Nephron (organoid): ENCODE data around the gene NOTCH3.
A peak's percentile ranks its signal among the peaks of the same experiment; 100 is the strongest.

Experiments
- H3K27ac Mint-ChIP-seq, 3 experiments: 2 replicates each; pipeline ENCODE4 v1.8.0; 2020; ENCODE audit warnings: mixed read lengths in 3 of 3, mild to moderate bottlenecking in 2 of 3, moderate library complexity in 1 of 3
- H3K27me3 Mint-ChIP-seq: 2 replicates; pipeline ENCODE4 v1.8.0; 2021; ENCODE audit warnings: low read depth, mild to moderate bottlenecking, moderate library complexity, mixed read lengths
- H3K36me3 Mint-ChIP-seq: 2 replicates; pipeline ENCODE4 v1.8.0; 2020; ENCODE audit warnings: low read depth, mixed read lengths
- H3K4me1 Mint-ChIP-seq: 2 replicates; pipeline ENCODE4 v1.8.0; 2020; ENCODE audit warnings: mixed read lengths
- H3K4me3 Mint-ChIP-seq, 3 experiments: 2 replicates each; pipeline ENCODE4 v1.8.0; 2020; ENCODE audit warnings: mild to moderate bottlenecking in 3 of 3, mixed read lengths in 3 of 3, moderate library complexity in 2 of 3
- H3K9me3 Mint-ChIP-seq: 2 replicates; pipeline ENCODE4 v1.8.0; 2020; ENCODE audit warnings: mixed read lengths
- TF ChIP-seq, protein P1 (sequence below), 3 experiments: fragments of 200-600 bp; sonication (generic); IDR thresholded peaks; one replicate each; pipeline ENCODE4 v1.5.0; 2021; ENCODE audit warnings: antibody characterized with exemption in 3 of 3; ENCODE audit not compliant: unreplicated experiment in 3 of 3

Gene NOTCH3

DNA sequence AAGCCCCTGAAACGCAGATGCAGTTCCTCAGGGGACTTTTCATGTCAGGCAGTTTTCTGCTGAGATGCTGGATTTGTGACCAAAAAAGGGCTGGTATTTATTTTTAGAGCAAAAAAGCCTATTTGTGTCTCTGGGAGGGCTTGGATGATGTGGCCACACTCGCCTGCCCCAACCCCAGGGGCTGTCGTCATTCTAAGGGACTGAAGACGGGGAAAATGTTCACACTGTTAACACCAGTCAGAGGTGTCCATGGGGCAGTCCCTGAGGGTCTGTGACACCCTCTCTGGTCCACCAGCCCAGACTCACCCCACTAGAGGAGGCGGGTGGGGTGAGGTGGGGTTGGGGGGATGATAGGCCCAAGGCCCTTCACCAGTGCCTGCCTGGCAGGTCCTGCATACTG, 47.3 kb upstream of the NOTCH3 start:
- Mint-ChIP-seq H3K36me3 (peaks cover 49% of the 10 kb centered on the region), H3K4me3 (peak overlapping the region in 1 of 3 experiments; percentile 62), H3K27me3 (peaks cover 4% of the 10 kb centered on the region)

DNA sequence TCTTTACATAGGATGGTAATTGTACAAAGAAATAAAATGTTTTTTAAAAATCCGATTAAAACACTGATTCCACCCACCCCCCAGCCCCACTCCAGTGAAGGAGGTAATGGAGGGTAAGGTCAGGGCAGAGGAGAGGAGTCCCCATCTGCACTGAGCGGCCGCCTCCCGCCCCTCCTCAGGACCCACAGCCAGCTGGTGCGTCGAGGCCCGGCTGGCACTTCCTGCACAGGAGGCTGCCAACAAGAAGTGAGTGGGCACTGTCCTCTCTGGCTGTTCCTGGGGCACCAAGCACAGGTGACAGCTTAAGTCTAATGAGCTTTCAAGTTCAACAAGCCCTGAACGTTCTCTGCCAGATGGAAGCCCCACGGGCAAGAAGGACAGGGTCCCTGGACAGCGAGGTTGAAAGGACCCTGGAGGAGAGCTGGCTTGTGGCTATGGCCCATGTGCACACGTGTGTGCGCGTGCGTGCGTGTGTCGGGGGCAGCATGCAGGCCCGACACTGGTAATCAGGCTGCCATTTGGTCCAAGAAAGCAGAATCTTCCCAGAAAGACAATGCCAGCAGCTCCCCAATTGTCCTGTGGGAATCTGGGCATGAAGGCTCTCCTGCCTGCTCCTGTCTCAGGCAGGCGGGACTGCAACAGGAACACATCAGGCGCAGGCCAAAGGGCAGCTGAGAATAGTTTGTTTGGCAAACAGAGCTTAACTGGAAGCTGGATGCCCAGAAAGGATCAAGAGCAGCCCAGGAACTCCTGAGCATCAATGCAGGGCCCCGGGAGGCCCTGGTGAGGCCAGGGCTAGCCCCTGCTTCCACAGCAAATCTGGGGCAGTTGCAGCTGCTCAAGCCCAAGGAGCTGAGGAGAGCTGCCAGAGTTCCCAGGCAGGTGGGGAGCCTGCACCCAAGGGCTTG, 46.6 kb upstream of the NOTCH3 start:
- TF ChIP-seq, protein P1, sequence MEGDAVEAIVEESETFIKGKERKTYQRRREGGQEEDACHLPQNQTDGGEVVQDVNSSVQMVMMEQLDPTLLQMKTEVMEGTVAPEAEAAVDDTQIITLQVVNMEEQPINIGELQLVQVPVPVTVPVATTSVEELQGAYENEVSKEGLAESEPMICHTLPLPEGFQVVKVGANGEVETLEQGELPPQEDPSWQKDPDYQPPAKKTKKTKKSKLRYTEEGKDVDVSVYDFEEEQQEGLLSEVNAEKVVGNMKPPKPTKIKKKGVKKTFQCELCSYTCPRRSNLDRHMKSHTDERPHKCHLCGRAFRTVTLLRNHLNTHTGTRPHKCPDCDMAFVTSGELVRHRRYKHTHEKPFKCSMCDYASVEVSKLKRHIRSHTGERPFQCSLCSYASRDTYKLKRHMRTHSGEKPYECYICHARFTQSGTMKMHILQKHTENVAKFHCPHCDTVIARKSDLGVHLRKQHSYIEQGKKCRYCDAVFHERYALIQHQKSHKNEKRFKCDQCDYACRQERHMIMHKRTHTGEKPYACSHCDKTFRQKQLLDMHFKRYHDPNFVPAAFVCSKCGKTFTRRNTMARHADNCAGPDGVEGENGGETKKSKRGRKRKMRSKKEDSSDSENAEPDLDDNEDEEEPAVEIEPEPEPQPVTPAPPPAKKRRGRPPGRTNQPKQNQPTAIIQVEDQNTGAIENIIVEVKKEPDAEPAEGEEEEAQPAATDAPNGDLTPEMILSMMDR (IDR thresholded peaks at IDR 0.05; ENCODE audit: unreplicated experiment in 3 of 3), result no peak
- H3K4me3 Mint-ChIP-seq, result no peak overlapping the region
- H3K4me1 Mint-ChIP-seq, result peaks cover 72% of the 10 kb centered on the region
- peaks cover 48% of the 10 kb centered on the region for H3K36me3 Mint-ChIP-seq
- peaks cover 1% of the 10 kb centered on the region for H3K27me3 Mint-ChIP-seq
- peak overlapping the region; percentile 97 to 100 (median 97) for H3K27ac Mint-ChIP-seq
- no peaks in the 10 kb centered on the region for H3K9me3 Mint-ChIP-seq

More for the DNA sequence above, 47.3 kb upstream of the NOTCH3 start:
- H3K9me3 Mint-ChIP-seq, result no peaks in the 10 kb centered on the region
- TF ChIP-seq, protein P1 (IDR thresholded peaks at IDR 0.05; ENCODE audit: unreplicated experiment in 3 of 3), result no peak
- peaks cover 76% of the 10 kb centered on the region for H3K4me1 Mint-ChIP-seq
- peak overlapping the region; percentile 97 to 100 (median 97) for H3K27ac Mint-ChIP-seq

DNA sequence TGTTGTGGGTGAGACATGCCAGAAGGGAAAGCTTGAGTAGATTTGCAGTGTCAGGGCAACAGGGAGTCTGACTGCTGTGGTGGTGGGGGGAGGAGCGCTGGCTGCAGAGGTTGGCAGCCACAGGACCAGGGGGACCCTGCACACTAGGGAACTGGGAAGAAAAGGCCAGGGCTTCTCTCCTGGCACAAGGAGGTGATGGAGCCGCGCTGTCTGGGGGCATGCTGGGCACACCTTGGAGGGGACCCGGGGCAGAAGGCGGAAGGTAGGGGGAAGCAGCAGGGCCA, 45.3 kb upstream of the NOTCH3 start:
- TF ChIP-seq, protein P1 (IDR thresholded peaks at IDR 0.05; ENCODE audit: unreplicated experiment in 3 of 3), result no peak
- H3K4me3 Mint-ChIP-seq, result peak overlapping the region in 2 of 3 experiments; percentile 6 to 16
- H3K9me3 Mint-ChIP-seq, result no peaks in the 10 kb centered on the region
- H3K36me3 Mint-ChIP-seq, result peaks cover 43% of the 10 kb centered on the region
- H3K27ac Mint-ChIP-seq, result peak overlapping the region; percentile 12 to 100 (median 53)
- peaks cover 60% of the 10 kb centered on the region for H3K4me1 Mint-ChIP-seq
- no peaks in the 10 kb centered on the region for H3K27me3 Mint-ChIP-seq

DNA sequence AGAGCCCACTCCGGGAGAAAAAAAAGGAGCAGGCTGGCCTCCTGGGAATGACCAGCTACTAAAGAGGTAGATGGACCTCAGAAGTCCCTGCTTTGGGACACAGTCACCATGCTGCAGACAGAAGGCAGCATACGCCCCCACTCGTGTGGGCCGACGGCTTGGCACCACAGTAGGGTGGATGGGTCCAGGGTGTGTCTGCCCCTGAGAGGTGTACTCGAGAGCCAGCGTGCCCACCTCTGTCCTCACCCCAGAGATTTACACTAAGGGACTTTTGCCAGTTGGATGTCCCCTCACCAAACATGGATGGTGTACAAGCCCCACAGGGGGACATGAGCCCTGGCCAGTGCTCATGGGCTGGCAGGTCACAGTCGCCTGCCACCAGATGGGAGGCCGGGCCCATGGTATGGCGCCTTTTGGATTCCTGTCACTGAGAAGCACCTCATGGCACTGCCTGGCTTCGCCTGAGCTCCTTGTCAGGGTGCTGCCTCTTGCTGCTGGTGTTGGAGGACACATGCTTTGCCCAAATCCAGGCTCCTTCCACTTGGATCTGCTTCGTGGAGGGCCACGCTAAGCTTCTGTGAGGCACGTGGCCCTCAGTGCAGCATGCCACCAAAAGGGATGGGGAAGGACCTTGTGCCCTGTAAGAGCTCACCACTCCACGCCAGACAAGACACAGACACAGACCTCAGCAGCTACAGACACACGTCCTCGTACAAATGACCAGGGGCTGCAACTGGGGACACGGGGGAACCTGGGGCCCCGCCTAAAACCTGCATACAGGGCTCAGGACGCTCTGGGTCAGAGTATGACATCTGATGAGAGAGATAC, 44.8 kb upstream of the NOTCH3 start:
- TF ChIP-seq, protein P1 (IDR thresholded peaks at IDR 0.05; ENCODE audit: unreplicated experiment in 3 of 3), result no peak
- peak overlapping the region in 1 of 3 experiments; percentile 16 for H3K4me3 Mint-ChIP-seq
- peaks cover 43% of the 10 kb centered on the region for H3K36me3 Mint-ChIP-seq
- H3K9me3 Mint-ChIP-seq, result no peaks in the 10 kb centered on the region
- H3K4me1 Mint-ChIP-seq, result peaks cover 54% of the 10 kb centered on the region
- H3K27ac Mint-ChIP-seq, result peak overlapping the region; percentile 65 to 100 (median 66)
- H3K27me3 Mint-ChIP-seq, result no peaks in the 10 kb centered on the region

DNA sequence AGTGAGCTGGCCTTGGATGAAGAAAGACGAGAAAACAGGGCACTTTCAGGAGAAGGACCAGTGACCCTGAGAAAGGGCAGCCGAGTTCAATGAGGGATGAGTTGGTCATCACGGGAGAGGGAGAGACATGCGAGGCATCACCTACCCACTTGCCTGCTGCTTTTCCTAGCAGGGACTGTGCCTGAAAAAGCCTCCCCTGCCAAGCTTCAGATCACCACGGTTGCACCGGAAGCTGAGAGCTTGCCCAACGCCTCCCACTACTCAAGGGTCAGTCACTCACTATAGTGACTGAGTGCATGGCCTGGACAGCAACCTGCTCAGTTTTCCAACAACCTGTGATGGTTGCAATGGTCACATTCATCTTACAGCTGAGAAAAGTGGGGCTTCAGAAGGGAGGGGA, 44.0 kb upstream of the NOTCH3 start:
- H3K36me3 Mint-ChIP-seq, result peaks cover 45% of the 10 kb centered on the region
- peak overlapping the region; percentile 47 to 66 (median 65) for H3K27ac Mint-ChIP-seq
- no peaks in the 10 kb centered on the region for H3K27me3 Mint-ChIP-seq
- H3K4me3 Mint-ChIP-seq, result no peak overlapping the region
- H3K9me3 Mint-ChIP-seq, result no peaks in the 10 kb centered on the region
- TF ChIP-seq, protein P1 (IDR thresholded peaks at IDR 0.05; ENCODE audit: unreplicated experiment in 3 of 3), result no peak
- H3K4me1 Mint-ChIP-seq, result peaks cover 46% of the 10 kb centered on the region
